GM18907 (cell line): ENCODE measurements around the gene C2CD2.

Experiments used
- ATAC-seq: cut with Tn5 transposase; IDR thresholded peaks from one replicate; pipeline ENCODE4 v1.9.1; 2021; ENCODE audit warnings: mild to moderate bottlenecking, moderate library complexity; ENCODE audit not compliant: unreplicated experiment

Gene C2CD2

DNA sequence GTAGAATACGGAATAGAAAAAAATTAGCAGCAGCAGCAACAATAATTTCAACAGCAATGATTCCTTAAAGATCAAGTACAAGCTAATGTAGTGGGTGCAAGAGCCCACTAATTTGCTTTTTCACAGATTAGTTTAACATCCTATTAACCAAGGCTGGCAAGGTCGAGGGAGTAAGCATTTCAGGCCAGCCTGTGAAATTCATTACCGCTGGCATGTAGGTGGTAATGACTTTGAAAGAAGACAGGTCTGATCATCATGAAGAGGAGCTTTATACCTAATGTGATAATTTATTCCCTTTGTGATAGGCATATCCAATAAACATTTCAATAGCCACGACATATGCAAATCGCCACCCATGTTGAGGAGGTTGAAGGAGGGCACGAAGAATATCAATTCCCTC, 63.5 kb downstream of the C2CD2 start:
- no peak for ATAC-seq

DNA sequence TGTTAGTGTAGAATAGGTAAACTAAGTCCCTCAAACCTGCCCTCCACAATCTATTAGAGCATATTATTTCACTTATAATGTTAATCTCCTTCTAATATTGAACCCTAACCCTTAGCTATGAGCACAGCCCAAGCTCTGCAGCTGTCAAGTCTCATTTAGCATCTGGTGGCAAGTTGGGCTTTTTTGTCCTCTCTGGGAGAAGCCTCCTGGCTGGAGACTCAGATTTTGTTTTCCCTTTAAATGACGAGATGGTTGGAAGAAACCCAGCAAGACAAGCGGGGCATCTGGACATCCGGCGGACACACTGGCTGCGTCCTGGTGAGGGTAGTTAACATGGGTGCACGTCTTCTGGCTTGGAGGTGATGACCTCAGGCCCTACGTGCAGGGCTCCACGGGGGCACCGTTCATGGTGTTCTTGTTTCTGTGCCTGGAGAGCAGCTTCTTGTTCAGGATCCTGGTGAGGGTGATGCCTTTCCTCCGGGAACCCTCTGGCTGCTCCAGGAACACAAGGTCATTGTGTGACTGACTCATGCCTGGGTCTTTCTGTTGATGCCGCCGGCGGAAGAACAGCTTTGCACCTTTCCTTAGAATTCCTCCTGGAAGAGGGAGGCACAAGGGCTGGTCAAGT, 65.0 kb downstream of the C2CD2 start:
- ATAC-seq = no peak

DNA sequence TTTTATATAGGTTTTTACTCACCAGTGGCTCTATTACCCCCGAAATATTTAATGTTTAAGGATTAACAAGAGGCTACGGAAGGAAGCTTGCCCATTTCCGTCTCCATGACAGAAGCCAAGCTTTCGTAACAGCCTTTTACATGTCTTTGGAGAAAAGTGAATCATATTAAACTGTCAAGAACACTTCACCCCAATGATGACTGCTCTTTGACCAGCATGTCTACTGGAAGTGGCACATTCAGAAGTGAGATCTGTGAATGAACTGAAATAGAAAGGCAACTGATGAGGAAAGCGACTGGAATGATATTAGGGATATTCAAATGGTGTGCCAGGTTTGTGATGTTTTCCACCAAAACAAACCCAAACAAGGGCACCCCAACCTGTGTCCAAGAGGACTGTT, 66.2 kb downstream of the C2CD2 start:
- no peak for ATAC-seq

DNA sequence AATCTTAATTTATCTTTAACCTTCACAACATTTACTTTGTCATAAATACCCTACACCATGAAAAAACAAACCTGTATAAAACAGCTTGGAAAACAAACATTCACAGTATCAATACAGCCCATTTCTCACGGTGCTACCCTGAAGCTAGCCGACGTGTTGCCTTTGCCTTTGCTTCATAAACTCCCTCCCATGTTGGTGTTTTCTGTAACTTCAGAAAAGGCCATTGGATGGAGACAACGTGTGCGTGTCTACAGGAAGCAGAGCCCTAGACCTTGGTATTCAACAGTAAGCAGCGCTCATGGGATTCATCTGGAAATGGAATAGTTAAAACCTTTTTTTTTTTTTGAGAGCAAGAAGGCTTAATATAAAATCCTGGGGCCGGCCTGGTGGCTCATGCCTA, 67.5 kb downstream of the C2CD2 start:
- no peak for ATAC-seq

DNA sequence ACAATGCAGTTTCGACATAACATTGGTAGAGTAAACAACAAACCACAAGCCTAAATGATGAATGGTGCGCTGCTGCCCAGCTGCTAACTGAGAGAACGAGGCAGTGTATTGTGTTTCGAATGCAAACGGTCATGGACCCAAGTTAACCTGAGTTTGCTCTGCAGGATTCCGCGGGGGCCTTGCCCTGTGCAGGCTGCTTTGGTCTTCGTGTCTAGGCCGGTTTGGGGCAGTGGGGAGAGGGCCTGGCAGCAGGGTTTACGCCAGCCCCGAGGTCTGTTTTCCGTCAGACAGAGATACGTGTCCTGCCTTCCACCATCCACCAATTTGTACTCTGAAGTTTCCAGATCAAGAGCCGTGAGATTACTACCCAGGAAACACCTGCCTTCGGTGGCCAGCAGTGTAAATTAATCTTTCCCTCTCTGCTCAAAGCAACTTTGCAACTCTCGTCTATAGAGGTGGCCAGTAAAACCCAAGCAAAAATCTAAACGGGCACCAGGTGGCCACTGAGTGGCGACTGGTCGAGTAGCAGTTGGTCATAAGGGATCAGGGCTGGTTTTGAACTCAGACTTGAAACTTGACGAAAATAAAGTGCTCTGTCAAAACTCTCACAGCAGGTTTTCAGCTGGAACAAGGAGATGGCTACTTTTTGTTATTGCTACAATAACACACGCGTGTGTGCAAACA, 68.3 kb downstream of the C2CD2 start:
- ATAC-seq = no peak

DNA sequence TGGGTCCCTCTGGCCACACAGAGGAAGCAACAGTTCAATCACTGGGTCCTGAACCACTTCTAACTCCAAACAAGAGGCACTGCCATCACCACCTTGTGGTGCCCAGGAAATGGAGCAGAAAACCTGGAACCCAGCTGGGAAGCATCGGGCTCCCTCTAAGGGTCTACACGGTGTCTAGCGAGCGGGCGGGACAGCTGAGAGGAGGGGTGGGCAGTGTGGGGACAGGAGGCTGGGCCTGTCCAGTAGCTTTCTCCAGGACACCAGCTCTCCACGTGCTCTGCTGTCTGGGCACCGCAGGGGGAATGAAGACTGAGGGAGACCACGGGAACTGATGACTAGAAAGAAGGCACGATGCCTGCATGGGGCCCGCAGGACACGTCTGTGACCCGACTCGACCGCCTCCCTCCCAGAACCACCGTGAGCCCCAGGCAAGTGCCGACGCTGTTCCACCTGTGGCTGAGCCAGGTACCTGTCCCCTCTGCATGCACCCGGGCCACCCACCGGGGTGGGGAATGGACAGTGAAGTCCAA, 69.3 kb downstream of the C2CD2 start:
- no peak for ATAC-seq

DNA sequence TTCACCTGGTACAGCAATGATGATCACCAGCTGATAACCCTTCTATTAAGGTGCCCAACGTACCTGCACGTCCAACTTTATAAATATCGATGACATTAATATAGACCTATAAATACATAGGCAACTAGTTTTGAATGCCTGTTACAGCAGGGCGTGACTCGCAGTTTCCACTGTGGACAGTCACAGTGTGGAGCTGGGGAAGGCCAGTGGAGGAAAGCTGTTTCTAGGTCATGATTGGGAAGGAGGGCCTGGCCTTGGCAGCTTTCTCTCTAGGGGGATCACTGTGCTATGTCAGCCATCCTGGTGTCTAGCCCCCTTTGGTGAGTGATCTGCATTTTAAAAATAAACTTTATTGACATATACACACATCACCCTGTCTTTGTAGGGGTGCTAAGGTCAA, 70.2 kb downstream of the C2CD2 start:
- ATAC-seq = no peak

DNA sequence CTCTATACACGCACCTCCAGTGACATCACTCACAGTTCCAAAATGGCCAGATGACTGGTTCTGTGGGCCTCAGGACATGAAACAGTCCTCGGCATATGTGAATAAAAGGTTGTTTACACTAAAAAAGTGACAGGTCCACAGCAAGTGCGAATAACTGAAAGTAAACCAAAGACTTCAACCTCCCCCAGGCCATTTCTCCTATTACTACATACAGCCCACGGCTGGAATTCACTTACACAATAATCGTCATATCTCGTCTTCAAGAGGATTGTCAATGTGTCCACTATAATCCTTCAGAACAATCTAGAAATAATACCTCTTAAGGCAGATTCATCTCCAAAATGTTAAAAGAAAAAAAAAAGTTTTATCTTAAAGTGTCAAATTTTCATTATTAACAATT, 72.8 kb downstream of the C2CD2 start:
- ATAC-seq = no peak

DNA sequence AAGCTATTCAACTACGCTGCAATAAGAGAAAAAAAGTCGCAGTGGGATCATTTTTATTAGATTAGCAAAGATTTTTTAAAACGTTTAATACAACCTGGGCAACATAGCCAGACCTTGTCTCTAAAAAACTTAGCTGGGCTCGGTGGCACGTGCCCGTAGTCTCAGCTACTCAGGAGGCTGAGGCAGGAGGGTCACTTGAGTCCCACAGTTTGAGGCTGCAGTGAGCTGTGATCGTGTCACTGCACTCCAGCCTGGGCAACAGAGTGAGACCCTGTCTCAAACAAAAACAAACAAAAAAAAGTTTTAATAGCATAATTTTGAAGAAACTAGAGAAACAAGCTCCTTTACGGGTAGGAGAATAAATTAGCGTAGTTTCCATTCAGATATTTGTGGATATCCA, 73.7 kb downstream of the C2CD2 start:
- ATAC-seq = no peak

DNA sequence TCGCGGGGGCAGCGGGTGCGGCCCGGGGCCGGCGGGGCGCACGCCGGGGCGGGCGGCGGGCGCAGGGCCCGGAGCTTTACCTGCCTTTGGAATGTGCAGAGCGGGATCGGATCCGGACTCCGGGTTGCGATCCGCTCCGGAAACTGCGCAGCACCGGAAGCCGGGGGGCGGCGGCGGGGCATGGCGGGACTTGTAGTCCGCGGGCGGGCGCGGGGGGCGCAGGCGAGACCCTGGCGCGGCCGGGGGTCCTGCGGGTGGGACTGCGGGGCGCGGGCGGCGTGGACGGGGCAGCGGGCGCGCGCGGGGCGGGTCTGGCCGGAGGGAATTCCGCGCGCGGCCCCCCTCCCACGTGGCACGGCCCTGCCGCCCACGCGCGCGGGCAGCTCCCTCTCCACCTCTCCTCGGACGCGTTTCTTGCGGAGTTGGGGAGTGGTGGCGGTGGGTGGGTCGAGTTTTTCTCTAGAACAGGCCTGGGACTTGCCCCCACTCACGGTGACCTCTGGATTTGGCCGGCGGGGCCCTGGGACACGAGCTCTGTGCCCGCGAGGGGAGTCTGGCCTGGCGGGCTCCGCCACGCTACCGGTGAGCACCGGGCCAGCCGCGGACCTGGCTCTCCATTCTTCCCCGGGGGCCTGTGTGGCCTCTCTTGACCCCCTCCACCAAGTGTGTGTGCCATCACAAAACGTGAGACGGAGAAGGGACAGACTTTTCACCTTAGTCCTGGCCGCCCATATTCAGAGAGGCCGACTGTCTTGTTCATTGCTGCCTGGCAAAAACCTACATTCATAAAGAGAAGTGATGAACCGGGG, 74.4 kb downstream of the C2CD2 start, which contains the start of gene PRDM15:
Gene PRDM15 (minus strand): TSS at position 155 of the 809 bp plus-strand sequence. CDS start 18,981 bp downstream, outside the sequence.
- ATAC-seq = peak; percentile 71

DNA sequence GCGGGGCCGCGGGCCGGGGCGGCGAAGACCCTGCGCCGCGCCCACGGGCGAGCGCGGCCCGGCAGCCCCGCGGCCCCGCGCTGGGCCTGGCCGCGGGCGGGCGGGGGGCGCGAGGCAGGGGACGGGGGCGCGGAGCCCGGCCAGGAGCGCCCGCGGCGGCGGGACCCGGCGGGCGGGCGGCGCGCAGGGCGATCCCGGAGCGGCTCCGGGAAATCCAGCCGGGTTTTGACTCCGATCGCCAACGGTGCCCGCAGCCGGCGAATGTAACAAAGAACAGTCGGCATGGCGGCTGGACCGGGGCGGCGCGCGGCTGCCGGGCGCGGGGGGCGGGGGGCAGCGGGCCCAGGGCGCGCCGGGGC, 75.0 kb downstream of the C2CD2 start:
- peak; percentile 55 for ATAC-seq

DNA sequence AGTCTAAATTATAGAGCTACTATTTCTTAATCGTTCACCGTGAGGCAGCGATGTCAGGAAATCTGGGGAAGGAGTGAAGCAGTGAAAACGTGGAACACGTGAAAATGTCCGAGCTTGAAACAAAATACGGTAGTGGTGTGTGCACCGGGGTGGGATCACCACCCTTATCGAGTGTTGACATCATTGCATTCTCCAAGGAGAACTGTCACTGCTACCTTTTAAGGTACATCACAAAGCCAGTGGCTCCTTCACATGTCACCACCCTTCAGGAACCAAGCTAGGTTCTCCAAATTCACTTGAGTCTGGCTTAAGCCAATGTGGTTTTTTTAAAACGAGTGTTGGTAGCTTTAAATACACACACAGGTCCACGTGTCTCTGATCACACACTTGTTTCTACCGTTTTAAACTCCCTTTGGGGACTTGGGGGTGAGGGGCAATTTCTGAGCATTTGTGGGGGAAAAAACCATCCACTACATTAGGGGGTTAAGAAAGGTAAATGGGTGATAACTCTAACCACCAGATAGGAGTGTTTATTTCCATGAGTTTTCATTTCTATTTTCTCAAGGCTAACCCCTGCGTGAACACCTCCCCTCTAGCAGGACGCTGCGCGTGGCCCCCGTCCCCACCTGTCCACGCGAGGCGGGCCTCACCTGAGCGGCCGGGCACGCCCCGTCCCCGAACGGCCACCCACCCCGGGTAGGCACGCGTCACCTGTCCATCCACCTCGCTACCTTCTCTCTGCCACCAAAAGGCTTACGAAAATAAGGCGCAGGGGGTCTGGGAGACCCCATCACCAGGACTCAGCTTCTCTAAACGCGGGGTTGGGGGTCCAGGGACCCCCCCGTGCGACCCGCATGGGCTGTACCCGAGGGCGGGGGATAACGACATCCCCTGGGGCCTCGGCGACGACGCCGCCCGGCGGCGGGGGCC, 75.7 kb downstream of the C2CD2 start:
- ATAC-seq = peak; percentile 34

DNA sequence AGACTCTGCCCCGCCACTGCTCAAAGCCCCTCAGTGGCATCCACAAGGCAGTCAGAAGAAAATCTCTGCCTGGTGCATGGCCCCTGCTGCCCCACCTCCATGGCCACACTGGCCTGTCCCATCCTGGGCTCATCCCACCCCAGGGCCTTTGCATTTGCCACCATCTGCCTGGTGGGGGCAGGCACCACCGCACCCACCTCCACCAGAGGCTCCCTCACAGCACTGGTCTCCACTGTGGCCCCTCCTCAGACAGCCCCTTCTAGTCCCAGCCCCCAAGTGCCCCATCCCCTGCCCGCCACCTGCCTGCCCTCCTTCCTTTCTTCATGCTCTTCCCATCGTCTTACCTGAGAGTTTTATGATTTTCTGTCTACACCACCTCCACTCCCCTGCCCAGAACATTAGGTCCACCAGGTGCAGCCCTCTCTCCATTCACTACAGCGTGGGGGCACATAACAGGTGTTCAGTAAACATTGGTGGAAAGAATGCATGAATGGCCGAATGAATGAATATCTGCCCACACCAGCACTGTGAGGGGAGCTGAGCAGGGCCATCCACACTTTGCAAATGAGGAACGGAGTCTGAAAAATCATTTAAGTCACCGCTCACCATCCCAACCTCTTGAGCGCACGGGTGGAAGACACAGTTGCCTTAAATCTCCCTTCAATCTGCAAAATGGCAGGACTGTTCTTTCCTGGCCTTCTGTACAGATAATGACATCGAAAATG, 76.7 kb downstream of the C2CD2 start:
- ATAC-seq = no peak

DNA sequence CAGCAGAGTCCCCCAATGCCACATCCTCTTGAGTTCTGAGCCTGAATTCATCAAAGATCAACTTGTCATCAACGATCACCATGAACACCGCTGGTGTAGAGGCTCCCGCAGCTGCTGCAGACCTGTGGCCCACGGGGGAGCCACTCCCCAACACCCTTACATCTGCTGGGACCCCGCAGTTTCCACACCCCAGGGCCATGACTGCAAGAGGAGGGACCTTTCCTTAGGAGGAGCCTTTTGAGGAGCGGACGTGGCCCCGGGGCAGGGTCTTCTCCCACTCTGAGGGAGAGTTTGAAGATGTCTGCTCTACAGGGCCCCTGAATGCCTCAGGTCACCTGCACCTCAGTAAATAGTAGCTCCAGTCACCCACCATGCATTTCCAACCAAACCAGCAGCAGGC, 77.4 kb downstream of the C2CD2 start:
- no peak for ATAC-seq

DNA sequence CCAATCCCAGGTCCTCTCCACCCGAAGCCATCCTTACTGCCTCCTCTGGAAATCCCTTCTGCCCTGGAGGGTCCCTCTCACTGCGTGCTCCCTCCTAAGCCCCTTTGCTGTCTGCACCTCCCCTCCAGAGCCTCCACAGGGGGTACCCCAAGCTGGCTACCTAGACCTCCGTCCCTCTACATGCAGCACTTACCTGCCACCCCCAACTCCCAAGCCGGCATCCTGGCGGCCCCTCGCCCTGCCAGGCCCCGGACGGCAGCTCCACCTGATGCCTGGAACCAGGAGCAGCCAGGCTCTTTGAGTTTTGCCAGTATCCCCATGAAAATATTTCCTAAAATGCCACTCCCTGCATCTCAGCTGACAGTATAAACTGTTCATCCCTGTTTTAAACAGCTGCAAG, 78.7 kb downstream of the C2CD2 start:
- no peak for ATAC-seq

DNA sequence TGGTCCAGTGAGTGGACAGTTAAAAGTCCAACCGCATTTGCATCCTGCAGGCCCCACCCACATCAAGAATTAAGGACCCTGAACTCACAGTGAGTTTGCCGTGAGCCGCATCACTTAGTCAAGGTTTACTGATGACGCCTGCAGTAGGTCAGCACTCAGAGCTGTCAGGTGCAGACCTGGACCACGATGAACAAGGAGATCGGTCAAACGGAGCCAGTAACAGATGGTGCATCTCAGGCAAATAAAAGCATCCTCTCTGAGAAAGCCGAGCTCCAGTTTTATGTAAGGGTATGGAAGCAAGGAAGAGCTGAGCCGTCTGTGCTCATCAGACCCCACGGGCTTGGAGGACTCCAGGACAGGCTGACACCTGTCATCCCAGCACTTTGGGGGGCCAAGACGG, 79.2 kb downstream of the C2CD2 start:
- no peak for ATAC-seq

DNA sequence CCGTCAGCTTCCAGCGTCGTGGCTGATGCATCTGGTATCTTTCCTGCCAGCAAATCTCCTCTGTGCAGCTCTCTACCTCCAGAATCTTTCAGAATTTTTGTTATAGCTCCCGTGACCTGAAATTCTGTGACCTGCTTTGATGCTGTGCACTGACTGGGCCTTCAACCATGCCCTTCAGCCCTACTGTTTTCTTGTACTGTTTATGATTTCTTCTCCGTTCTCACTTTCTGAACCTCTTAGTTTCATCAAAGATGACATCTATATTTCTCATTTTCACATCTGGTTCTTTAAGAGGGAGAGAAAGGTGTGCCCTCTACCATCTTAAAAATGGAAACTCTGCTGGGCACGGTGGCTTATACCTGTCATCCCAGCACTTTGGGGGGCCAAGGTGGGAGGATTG, 80.4 kb downstream of the C2CD2 start:
- no peak for ATAC-seq

DNA sequence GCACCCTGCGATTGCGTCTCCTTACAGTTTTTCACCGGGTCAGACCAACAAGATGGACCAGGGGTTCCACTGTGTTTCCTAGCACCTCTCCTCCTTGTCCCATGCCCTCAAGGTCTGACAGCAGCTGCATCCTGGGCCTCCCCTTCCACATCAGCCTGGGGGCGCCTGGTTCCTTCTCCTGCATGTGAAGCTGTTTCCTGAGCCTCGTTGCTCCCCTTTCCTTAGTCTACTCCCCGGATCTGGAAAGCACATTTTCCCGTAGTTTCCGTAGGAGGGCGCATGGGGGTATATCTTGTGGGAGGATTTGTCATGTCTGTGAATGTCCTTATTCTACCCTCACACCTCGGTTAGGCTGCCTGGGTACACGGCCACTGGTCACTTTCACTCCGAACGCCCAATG, 80.8 kb downstream of the C2CD2 start:
- no peak for ATAC-seq

DNA sequence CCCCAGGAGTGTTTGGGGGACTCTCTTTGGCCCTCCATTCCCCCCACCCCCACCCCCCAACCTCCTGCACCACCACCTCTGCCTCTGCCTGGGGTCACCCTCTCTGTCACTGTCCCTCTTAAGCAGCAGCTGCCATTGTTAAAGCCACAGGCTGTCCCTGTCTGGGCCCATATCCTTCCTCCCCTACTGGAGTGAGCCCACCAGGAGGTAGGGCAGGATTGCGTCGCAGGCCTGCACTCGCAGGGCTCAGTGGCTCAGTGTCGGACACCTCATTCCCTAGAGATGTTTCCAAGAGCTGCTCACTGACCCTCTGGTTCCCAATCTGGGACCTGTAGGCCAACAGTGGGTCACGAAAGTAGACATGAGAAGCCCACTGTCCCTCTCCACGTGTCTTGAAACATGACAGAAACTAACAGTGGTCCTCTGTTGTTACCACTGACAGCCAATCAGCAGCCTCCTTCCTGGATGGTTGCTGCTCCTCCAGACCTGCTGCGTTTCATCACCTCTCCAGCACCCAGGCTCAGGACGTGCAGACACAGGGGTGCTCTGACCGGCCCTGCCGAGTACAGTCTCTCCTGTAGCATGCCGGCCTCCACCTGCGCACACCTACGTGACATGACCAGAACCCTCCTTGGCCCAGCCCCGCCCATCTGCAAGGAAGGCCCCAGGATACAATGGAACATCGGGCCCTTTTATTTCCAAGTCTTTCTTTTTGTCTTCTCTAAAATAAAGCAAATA, 82.4 kb downstream of the C2CD2 start:
- no peak for ATAC-seq
